K562 (cell line): ENCODE results near the gene CMTM5. TPM values are rescaled to one million over a fixed set of nuclear protein-coding genes. Genes with fewer than 3 reads are reported as not detected.

Source experiments
- ATAC-seq: fragments of 200-7000 bp; cut with Tn5 transposase; 3 replicates; pipeline ENCODE4 v1.9.1; 2020; ENCODE audit warnings: moderate library complexity
- BruUV-seq: library from RNA; stranded (reverse); fragments of 400-500 nt; replicated peaks from 2 replicates; lab custom pipeline; 2021; lab: Mats Ljungman, UMichigan
- CTCF ChIA-PET: fragments of 300-600 bp; formaldehyde crosslinking; extraction: SDS; loops from one replicate; lab custom pipeline; 2021; ENCODE audit warnings: low intra/inter-chr PET ratio; lab: Yijun Ruan, JAX
- POLR2A ChIA-PET: fragments of 300-600, 350-650 bp; sonication (Branson Sonifier 250); formaldehyde crosslinking; extraction: SDS; loops from one replicate; lab custom pipeline; 2021; ENCODE audit warnings: antibody characterized with exemption, inconsistent platforms; lab: Yijun Ruan, JAX
- DNase-seq, 4 experiments: peaks; one replicate each; pipeline versions ENCODE4 v3.0.0 to v3.0.0-alpha.2; 2011 to 2018; ENCODE audit warnings: low spot score in 3 of 4, mixed read lengths in 3 of 4; ENCODE audit errors: extremely low read depth in 1 of 4
- FAIRE-seq: peaks from 2 replicates; lab custom pipeline; 2011; peaks lifted over from hg19 to GRCh38; lab: Jason Lieb, UNC
- H2AFZ ChIP-seq: 2 replicates; pipeline ENCODE4 v1.6.0; 2011; ENCODE audit warnings: low read depth, low read length, control low read depth, inconsistent platforms
- H3K27ac ChIP-seq: fragments of 200-600 bp; 3 replicates; pipeline ENCODE4 v1.8.0; 2011; ENCODE audit warnings: low read depth, mild to moderate bottlenecking, control low read depth, inconsistent platforms, low read length, moderate library complexity, mixed read lengths; ENCODE audit errors: extremely low read depth
- H3K27me3 ChIP-seq, 2 experiments: fragments of 300-600 bp in 1 of 2; 2 replicates in 1 of 2; 3 replicates in 1 of 2; pipeline versions ENCODE4 v1.6.0 to v1.8.0; 2011; ENCODE audit warnings: inconsistent platforms in 2 of 2, low read length in 2 of 2, mild to moderate bottlenecking in 1 of 2, mixed read lengths in 1 of 2, moderate library complexity in 1 of 2; ENCODE audit not compliant: control insufficient read depth in 2 of 2, insufficient read depth in 2 of 2
- H3K36me3 ChIP-seq: fragments of 300-600 bp; 3 replicates; pipeline ENCODE4 v1.8.0; 2011; ENCODE audit warnings: mild to moderate bottlenecking, low read length, inconsistent platforms; ENCODE audit not compliant: control insufficient read depth, insufficient read depth
- H3K4me1 ChIP-seq, 2 experiments: fragments of 200-600 bp in 1 of 2; replicated peaks in 1 of 2; 2 replicates in 1 of 2; 3 replicates in 1 of 2; pipeline versions ENCODE4 v1.5.1 to v1.8.0; 2011; ENCODE audit warnings: inconsistent platforms in 2 of 2, low read length in 2 of 2, mild to moderate bottlenecking in 1 of 2, mixed read lengths in 1 of 2, moderate library complexity in 1 of 2; ENCODE audit not compliant: control insufficient read depth in 2 of 2, insufficient read depth in 2 of 2
- H3K4me2 ChIP-seq: 2 replicates; pipeline ENCODE4 v1.6.1; 2011; ENCODE audit warnings: low read length, control low read depth, inconsistent platforms, mixed read lengths; ENCODE audit not compliant: insufficient read depth
- H3K4me3 ChIP-seq: fragments of 200-600 bp; sonication (generic), shearing (Covaris generic); 2 replicates; pipeline ENCODE4 v1.5.1; 2016; ENCODE audit warnings: control low read depth, inconsistent platforms
- H3K79me2 ChIP-seq: fragments of 200-600 bp; 3 replicates; pipeline ENCODE4 v1.8.0; 2011; ENCODE audit warnings: low read length, inconsistent platforms; ENCODE audit not compliant: control insufficient read depth, insufficient read depth
- H3K9ac ChIP-seq, 2 experiments: 2 replicates each; pipeline versions ENCODE4 v1.6.0 to v1.6.1; 2011; ENCODE audit warnings: low read depth in 2 of 2, low read length in 2 of 2, control low read depth in 1 of 2, inconsistent platforms in 1 of 2, mild to moderate bottlenecking in 1 of 2, mixed read lengths in 1 of 2; ENCODE audit not compliant: insufficient read depth in 1 of 2
- H3K9me1 ChIP-seq: one replicate; pipeline ENCODE4 v1.6.0; 2011; ENCODE audit warnings: inconsistent platforms, mild to moderate bottlenecking, low read length, moderate library complexity; ENCODE audit not compliant: control insufficient read depth, insufficient read depth
- H3K9me3 ChIP-seq: replicated peaks from 2 replicates; pipeline ENCODE4 v1.5.1; 2011; ENCODE audit warnings: low read depth, low read length, inconsistent platforms; ENCODE audit not compliant: control insufficient read depth, insufficient read depth
- H4K20me1 ChIP-seq: replicated peaks from 2 replicates; pipeline ENCODE4 v1.6.1; 2011; ENCODE audit warnings: low read length, inconsistent platforms, mixed read lengths; ENCODE audit not compliant: control insufficient read depth, insufficient read depth
- ID3 ChIP-seq, 2 experiments: fragments of 250-450 bp in 1 of 2; fragments of 450-650 bp in 1 of 2; sonication (Bioruptor Pico) in 1 of 2; IDR thresholded peaks; 2 replicates each; pipeline versions ENCODE4 v1.6.1 to v1.8.0; 2016 to 2021; ENCODE audit warnings: mild to moderate bottlenecking in 2 of 2, moderate library complexity in 2 of 2, missing compliant biosample characterization in 1 of 2, missing genetic modification characterization in 1 of 2
- SFPQ ChIP-seq: fragments of 200-400 bp; formaldehyde crosslinking; IDR thresholded peaks from 2 replicates; pipeline ENCODE4 v1.6.1; 2017; ENCODE audit warnings: mild to moderate bottlenecking, low read depth, low read length, moderate library complexity
- SRSF1 ChIP-seq: fragments of 200-400 bp; formaldehyde crosslinking; IDR thresholded peaks from 2 replicates; pipeline ENCODE4 v1.6.1; 2017; ENCODE audit warnings: mild to moderate bottlenecking, low read depth, low read length, moderate library complexity
- SRSF7 ChIP-seq: fragments of 200-400 bp; formaldehyde crosslinking; optimal IDR thresholded peaks from 2 replicates; pipeline ENCODE3; 2017; ENCODE audit warnings: mild to moderate bottlenecking, low read depth, low read length
- WGBS: fragments of 100-300 bp; shearing (Covaris generic); methylation state at CpG from one replicate; pipeline ENCODE4 v1.1.6; 2016; ENCODE audit warnings: low coverage, mixed read lengths; ENCODE audit not compliant: insufficient coverage; ENCODE audit errors: missing lambda C conversion rate; 5-methylcytosine and 5-hydroxymethylcytosine counted together
- in situ Hi-C: fragments of 300-500 bp; cut with MboI; formaldehyde crosslinking; loops from 4 replicates; pipeline ENCODE4 v1.15.0; 2018; ENCODE audit warnings: inconsistent platforms, mixed read lengths
- intact Hi-C: fragments of 100-400 bp; cut with micrococcal nuclease; formaldehyde crosslinking; loops from 2 replicates; pipeline ENCODE4 v1.14.2; 2022
- polyA plus RNA-seq, 8 experiments: library from polyadenylated mRNA; depleted of rRNA in 4 of 8; stranded (reverse) in 5 of 8; unstranded in 3 of 8; fragments of >200 nt; fragmentation: Nextera tagmentation in 2 of 8; fragmentation: Illumina TruSeq in 1 of 8; extraction: Ambion mirVana in 2 of 8; extraction: Trizol in 1 of 8; gene quantifications; 2 replicates each; pipeline versions ENCODE4 v1.2.1 to v1.2.3, GENCODE V29; 2011 to 2014; ENCODE audit warnings: inconsistent platforms in 1 of 8, missing spikeins in 1 of 8
- total RNA-seq, 7 experiments: library from RNA; depleted of rRNA in 6 of 7; stranded (reverse); fragments of >200 nt in 6 of 7; fragmentation: Illumina TruSeq in 2 of 7; extraction: Trizol in 2 of 7; gene quantifications; 2 replicates each; pipeline versions ENCODE4 v1.2.1 to v1.2.3, GENCODE V29; 2011 to 2021; ENCODE audit warnings: low replicate concordance in 1 of 7

CMTM5 gene
- total and polyA plus RNA-seq, 9 of the 15 experiments (the other 6 are each of a cell fraction or from before 2014, with no cell fraction given), result 0.21 TPM; not detected in 8

GRCh38 chr14:23347406-23348296 lies 29.2 kb upstream of the CMTM5 start (continued):
- no peak for TF ChIP-seq ID3 (CRISPR knock-in tag; IDR thresholded peaks at IDR 0.05)
- no peak for TF ChIP-seq ID3 (tag; IDR thresholded peaks at IDR 0.05)
- no peak for TF ChIP-seq SRSF7
- no peak for TF ChIP-seq SFPQ

GRCh38 chr14:23348297-23348655 lies 28.6 kb upstream of the CMTM5 start:
- in situ Hi-C loops, result no loop called here
- Histone ChIP-seq H3K9me3 (no peaks in the 10 kb centered on the region), H3K9ac (no peak overlapping the region), H3K36me3 (no peaks in the 10 kb centered on the region), H3K27me3 (peaks cover 6 to 21% of the 10 kb centered on the region in 2 experiments; a peak in 3 of 5 replicates), H4K20me1 (no peaks in the 10 kb centered on the region), H3K4me1 (peaks cover 11 to 29% of the 10 kb centered on the region in 2 experiments; a peak in 4 of 5 replicates), H3K4me2 (no peak overlapping the region), H3K4me3 (no peak overlapping the region), H2AFZ (no peak overlapping the region), H3K27ac (no peak overlapping the region), H3K9me1 (no peaks in the 10 kb centered on the region), H3K79me2 (no peaks in the 10 kb centered on the region)
- intact Hi-C loops, result no loop called here
- FAIRE-seq (no peak), DNase-seq (no peak), ATAC-seq (no peak)
- no peak for TF ChIP-seq SRSF1
- no TSS peak for BruUV-seq
- 40% methylated on average over 1 of the region's 6 CpGs for WGBS
- POLR2A ChIA-PET, result interaction anchor here (0.7 kb wide), 1 partner anchor 786 kb away, joined by 4 read pairs; no protein-coding TSS in a partner anchor
- CTCF ChIA-PET, result no interaction called here
